ENCODE results near the gene PDX1. TPM values are rescaled to one million over a fixed set of nuclear protein-coding genes. Genes with fewer than 3 reads are reported as not detected.

PDX1 gene
- total RNA-seq, 4 donors from 2014 or later: 0.16 TPM; not detected in 3

- Histone ChIP-seq H3K27me3 (peaks cover 100% of the 10 kb centered on the region), H3K4me1 (peaks cover 0 to 13% (median 8%) of the 10 kb centered on the region in 4 donors), H3K9me3 (no peaks in the 10 kb centered on the region), H3K36me3 (no peaks in the 10 kb centered on the region), H3K4me3 (no peak overlapping the region), H3K27ac (no peak overlapping the region)
- intact Hi-C loops (cut with DNase I; ENCODE audit: low total_unique reads) (no loop called here), in situ Hi-C loops (cut with MboI; ENCODE audit: low pct_ligation_motif_present in 1 of 4, low pct_unique_long_range_greater_than_20kb in 1 of 4, low sequenced_read_pairs in 3 of 4) (no loop called here)
- TF ChIP-seq CTCF (IDR thresholded peaks at IDR 0.05): no peak
- TF ChIP-seq EP300 (IDR thresholded peaks at IDR 0.05; ENCODE audit: low read depth): no peak
- no peak for TF ChIP-seq POLR2A (IDR thresholded peaks at IDR 0.05)
- TF ChIP-seq POLR2AphosphoS5 (IDR thresholded peaks at IDR 0.05): no peak
- 4 to 19% methylated on average over 4 to 53 of the region's 53 CpGs for WGBS, 2 donors (ENCODE audit: low coverage in 1 of 2)
- DNase-seq: no peak
Observed at GRCh38 chr13:27927444-27928352, 7.9 kb downstream of the PDX1 start.

- in situ Hi-C loops (cut with MboI; ENCODE audit: low pct_ligation_motif_present in 1 of 4, low pct_unique_long_range_greater_than_20kb in 1 of 4, low sequenced_read_pairs in 3 of 4): no loop called here
Observed at GRCh38 chr13:27928353-27928804, 8.6 kb downstream of the PDX1 start.

GRCh38 chr13:27928805-27929753, 9.3 kb downstream of the PDX1 start:
- no peak overlapping the region for H3K4me3 ChIP-seq

More at GRCh38 chr13:27928353-27928804, 8.6 kb downstream of the PDX1 start:
- 22% methylated on average over 26 of the region's 26 CpGs; no CpG with 5 or more reads in 1 of the 2 donors for WGBS, 2 donors (ENCODE audit: low coverage in 1 of 2)
- no peak overlapping the region for H3K27ac ChIP-seq
- H3K9me3 ChIP-seq: no peaks in the 10 kb centered on the region
- no peak for DNase-seq
- no peaks in the 10 kb centered on the region for H3K36me3 ChIP-seq
- intact Hi-C loops (cut with DNase I; ENCODE audit: low total_unique reads): no loop called here
- TF ChIP-seq CTCF (IDR thresholded peaks at IDR 0.05) (no peak), POLR2AphosphoS5 (IDR thresholded peaks at IDR 0.05) (no peak), EP300 (IDR thresholded peaks at IDR 0.05; ENCODE audit: low read depth) (no peak), POLR2A (IDR thresholded peaks at IDR 0.05) (no peak)
- H3K4me1 ChIP-seq: peaks cover 0 to 13% (median 8%) of the 10 kb centered on the region in 4 donors
- H3K4me3 ChIP-seq: no peak overlapping the region
- H3K27me3 ChIP-seq: peaks cover 97% of the 10 kb centered on the region

More at GRCh38 chr13:27928805-27929753, 9.3 kb downstream of the PDX1 start:
- Histone ChIP-seq H3K27me3 (peaks cover 95% of the 10 kb centered on the region), H3K9me3 (no peaks in the 10 kb centered on the region), H3K4me1 (peaks cover 0 to 11% (median 6%) of the 10 kb centered on the region in 4 donors), H3K36me3 (no peaks in the 10 kb centered on the region), H3K27ac (no peak overlapping the region)
- WGBS, 2 donors (ENCODE audit: low coverage in 1 of 2): 18 to 21% methylated on average over 7 to 47 of the region's 48 CpGs
- no peak for DNase-seq
- TF ChIP-seq POLR2A (IDR thresholded peaks at IDR 0.05): no peak
- no peak for TF ChIP-seq EP300 (IDR thresholded peaks at IDR 0.05; ENCODE audit: low read depth)
- no peak for TF ChIP-seq CTCF (IDR thresholded peaks at IDR 0.05)
- no peak for TF ChIP-seq POLR2AphosphoS5 (IDR thresholded peaks at IDR 0.05)
- intact Hi-C loops (cut with DNase I; ENCODE audit: low total_unique reads): no loop called here
- in situ Hi-C loops (cut with MboI; ENCODE audit: low pct_ligation_motif_present in 1 of 4, low pct_unique_long_range_greater_than_20kb in 1 of 4, low sequenced_read_pairs in 3 of 4): no loop called here
